Activated CD4-positive, alpha-beta T cell treated with anti-CD3 and anti-CD28 coated beads, Interleukin-2, amount 50 U/mL, for 1 hour (primary cell): ENCODE data around the gene C12orf57.
"Not testable (repeated sequence)": the region's sequence is repeated elsewhere in the genome, so short reads cannot be mapped to it uniquely, and the experiment has no call there.

Experiments used
- DNase-seq: peaks from one replicate; pipeline ENCODE4 v3.0.0-alpha.2; 2020

C12orf57 gene, protein sequence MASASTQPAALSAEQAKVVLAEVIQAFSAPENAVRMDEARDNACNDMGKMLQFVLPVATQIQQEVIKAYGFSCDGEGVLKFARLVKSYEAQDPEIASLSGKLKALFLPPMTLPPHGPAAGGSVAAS

DNA sequence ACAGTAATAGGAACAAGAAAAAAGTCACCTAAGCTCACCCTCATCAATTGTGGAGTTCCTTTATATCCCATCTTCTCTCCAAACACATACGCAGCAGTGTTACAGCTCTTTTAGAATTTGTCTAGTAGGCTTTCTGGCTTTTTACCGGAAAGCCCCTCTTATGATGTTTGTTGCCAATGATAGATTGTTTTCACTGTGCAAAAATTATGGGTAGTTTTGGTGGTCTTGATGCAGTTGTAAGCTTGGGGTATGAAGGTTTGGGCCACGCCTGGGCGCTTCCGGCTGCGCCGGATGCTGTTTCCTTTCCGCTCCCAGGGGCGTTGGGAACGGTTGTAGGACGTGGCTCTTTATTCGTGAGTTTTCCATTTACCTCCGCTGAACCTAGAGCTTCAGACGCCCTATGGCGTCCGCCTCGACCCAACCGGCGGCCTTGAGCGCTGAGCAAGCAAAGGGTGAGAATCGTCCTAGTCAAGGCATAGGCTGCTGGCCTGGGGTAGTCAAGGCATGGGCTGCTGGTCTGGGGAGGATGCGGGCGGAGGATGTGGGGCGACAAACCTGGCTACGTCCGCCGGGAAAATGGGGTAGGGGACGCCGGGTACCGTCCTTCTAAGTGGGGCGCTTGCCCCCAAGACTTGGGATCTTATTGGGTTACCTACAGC is at the start of gene C12orf57, which contains the start of gene RNU7-1:
C12orf57 (plus strand) TSS at position 301 of the 659 bp plus-strand sequence; CDS start at position 401, 100 bp downstream.
RNU7-1 (plus strand) TSS at position 95 of the 659 bp plus-strand sequence.
- peak; percentile 60 for DNase-seq

DNA sequence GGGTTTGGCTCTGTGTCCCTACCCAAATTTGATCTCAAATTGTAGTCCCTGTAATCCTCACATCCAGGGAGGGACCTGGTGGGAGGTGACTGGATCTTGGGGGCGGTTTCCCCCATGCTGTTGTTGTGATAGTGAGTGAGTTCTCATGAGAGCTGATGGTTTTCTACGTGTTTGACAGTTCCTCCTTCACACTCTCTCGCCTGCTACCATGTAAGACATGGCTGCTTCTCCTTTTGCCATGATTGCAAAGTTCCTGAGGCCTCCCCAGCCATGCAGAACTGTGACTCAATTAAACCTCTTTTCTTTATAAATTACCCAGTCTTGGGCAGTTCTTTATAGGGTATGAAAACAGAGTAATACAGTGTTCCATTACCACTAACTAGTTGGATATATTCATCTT is 49.5 kb upstream of the C12orf57 start:
- DNase-seq: no peak

DNA sequence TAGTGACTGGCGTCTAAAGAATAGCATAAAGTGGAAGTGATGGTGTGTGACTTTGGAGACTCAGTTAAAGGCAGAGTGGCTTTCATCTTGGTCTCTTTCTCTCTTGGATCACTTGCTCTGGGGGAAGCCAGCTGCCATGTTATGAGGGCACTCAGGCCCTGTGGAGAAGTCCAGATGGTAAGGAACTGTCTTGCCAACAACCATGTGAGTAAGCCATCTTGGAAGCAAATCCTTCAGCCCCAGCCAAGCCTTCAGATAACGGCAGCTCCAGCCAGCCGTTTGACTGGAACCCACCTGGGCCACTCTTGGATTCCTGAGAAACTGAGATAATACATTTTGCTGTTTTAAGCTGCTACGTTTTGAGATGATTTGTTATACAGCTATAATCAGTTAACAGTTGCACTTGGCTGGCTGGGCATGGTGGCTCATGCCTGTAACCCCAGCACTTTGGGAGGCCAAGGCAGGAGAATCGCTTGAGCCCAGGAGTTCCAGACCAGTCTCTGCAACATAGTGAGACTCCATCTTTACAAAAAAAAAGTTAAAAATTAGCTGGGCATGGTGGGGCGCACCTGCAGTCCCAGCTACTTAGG is 46.9 kb upstream of the C12orf57 start:
- no peak for DNase-seq

DNA sequence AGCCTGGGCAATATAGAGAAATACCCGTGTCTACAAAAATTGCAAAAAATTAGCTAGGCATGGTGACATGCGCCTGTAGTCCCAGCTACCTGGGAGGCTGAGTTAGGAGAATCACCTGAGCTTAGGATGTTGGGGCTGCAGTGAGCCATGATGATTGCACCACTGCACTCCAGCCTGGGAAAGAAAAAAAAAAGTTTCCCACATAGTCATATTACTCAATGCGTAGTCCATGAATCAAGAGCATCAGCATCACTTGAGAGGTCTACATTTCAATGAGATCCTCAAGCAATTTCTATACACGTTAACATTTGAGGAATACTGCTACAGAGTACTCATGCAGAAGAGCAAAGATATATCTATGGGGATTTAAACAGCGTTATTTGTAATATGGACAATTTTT is 44.4 kb upstream of the C12orf57 start:
- no peak for DNase-seq

DNA sequence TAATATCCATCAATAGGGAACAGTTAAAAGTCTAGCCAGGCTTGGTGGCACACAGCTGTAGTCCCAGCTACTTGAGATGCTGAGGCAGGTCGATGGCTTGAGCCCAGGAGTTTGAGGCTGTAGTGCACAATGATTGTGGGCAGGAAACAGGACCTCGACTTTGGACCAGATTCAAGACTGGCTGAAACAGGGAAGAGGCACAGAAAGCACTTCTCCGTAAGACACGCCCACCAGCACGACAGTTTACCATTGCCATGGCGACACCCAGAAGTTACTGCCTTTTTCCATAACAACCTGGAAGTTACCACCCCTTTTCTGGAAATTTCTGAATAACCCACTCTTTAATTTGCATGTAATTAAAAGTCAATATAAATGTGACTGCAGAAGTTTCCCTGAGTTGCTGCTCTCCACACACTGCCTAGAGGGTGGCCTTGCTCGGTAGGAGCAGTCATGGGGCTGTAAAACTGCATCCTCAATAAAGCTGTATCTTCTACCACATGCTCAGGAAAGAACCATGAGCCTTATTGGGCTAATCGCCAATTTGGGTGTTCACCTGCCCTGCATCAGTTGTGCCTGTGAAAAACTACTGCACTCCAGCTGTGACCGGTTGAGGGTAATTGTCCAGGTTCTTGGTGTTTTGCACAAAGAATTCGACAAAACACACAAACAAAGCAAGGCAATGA is 43.8 kb upstream of the C12orf57 start:
- DNase-seq: no peak

DNA sequence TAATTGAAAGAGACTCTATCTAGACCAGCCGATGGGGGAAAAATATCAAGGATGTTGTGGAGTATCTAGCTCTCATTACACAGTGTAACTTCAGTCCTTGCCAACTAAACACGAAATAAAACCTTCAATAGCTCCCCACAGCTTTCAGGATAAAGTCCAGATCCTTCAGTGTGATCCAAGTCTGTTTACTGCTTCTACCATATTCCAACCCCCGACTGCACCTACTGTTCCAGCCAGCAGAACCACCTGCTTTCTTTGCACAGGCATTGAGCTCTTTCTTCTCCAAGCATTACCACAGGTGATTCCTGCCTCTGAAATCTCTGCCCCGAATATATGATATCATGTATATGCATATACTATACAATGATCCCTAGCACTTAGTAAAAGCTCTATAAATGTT is 41.4 kb upstream of the C12orf57 start:
- DNase-seq: no peak

DNA sequence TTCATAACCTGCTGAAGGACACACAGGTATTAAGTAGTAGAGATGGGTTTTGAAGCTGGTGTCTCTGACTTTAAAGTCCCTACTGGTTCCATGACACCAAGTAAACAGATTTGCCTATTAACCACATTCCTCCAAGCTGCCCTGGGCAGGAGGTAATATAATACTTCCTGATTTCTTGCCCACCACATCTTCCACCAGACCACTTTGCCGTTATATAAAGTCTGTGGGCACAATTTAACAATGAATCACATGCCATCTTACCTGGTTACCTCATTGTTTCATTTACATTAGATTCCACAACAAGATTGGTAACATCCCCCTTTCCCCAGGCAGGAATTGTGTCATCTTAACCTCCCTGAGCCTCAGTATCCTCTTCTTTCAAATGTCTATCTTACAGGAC is 40.1 kb upstream of the C12orf57 start:
- no peak for DNase-seq

DNA sequence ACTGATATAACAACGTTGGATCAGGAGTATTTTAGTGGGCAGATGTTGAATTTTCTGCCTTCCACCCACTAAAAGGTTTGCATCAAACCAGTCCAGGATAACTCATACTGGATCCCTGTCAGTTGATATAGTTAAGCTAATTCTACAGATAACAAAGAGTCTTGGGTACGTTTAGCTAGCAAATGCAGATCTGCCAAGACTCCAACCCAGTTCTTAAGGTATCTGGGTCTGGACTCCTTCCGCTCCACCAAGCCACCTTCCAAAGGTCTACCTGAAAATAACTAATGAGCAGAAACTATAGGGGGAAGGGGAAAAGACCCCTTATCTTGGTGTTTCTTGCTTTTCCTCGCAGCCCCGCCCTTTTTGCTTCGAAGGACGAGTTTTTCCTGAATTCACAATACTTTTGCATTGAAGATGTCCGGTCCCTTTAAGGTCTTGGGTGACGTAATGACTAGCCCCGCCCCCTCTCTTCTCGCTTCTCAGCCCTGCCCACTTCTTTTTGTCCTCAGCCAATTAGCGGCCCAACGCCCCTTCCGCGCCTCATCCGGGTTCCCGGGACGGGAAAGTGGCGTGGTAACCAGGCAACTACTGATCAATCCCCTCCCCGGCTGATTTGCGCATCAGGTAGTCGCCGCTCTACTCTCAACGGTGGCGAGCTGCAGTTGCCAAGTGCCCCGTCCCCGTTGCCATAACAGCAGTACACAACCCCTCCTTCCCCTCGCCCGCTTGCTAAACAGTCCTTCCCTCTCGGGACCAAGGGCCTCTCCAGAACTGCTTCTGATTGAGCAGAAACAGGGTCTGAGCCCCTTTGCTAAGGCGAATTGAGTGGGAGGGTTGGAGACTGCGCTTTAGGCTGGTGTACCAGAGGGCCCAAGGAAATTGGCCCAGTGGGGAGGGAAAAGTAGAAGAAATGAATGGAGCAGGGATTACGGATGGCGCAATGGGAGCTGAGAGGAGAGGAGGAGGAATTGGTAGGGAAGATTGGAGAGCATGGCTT is 39.2 kb upstream of the C12orf57 start, which contains the start of gene LRRC23:
LRRC23 (plus strand) TSS at position 543 of the 997 bp plus-strand sequence. CDS start 812 bp downstream, outside the sequence.
- DNase-seq: peak; percentile 98

DNA sequence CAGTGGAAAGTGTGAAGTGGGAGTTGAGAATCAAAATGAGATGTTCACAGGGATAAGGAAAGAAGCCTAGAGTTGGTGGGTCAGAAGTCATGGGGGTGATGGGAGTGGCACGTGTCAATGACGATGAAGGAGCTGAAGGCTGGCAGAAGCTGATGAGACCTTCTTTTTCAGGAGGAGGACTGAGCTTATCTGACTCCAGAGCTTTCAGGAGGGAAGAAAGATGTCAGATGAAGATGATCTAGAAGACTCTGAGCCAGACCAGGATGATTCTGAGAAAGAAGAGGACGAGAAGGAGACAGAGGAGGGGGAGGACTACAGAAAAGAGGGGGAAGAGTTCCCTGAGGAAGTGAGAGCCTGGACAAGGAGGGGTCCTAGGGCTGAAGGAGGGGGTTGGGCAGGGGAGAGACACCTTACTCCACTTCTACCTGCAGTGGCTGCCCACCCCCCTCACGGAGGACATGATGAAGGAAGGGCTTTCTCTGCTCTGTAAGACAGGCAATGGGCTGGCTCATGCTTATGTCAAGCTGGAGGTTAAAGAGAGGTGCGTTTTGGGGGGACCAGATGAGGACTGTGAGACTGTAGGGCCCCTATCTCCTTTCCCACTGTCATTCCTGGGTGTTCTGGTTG is 38.3 kb upstream of the C12orf57 start:
- DNase-seq: no peak

DNA sequence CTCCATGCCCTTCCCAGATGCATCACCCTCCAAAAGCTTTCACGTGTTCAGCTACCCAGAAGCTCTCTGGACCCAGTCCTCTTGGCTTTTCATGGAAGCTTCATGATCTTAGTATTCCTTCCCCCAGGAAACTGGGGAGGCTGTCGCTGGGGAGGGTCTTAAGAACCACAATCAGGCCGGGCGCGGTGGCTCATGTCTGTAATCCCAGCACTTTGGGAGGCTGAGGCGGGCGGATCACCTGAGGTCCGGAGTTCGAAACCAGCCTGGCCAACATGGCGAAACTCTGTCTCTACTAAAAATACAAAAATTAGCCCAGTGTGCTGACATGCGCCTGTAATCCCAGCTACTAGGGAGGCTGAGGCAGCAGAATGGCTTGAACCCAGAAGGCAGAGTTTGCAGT is 35.7 kb upstream of the C12orf57 start:
- not testable (repeated sequence) for DNase-seq

DNA sequence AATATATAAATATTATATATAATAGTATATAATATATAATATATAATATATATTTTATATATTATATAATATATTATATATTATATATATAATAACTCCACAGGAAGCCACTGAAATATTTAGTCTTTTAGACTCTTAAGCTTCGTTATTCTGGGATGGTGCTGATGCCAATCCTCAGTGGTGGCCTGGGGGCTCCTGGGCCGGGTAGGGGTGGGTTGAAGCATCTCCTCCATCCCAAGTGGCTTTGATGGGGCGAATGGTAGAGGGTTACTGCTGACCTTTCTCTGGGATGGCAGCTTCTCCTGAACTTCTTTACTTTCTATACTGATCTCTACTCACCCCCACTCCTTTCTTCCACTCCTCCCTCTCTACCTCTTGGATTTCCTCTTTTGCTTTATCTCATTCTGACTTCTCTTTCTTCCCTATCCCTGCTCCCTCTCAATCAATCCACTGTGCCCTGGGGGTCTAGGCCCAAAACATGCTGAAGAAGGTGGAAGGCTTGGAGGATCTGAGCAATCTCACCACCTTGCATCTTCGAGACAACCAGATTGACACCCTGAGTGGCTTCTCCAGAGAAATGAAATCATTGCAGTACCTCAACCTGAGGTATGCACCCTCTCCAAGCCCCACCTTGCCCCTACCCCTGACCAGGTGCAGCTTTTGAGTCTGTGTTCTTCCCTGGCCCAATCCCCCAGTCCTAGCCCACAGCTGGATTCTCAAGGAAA is 34.2 kb upstream of the C12orf57 start:
- DNase-seq: no peak

DNA sequence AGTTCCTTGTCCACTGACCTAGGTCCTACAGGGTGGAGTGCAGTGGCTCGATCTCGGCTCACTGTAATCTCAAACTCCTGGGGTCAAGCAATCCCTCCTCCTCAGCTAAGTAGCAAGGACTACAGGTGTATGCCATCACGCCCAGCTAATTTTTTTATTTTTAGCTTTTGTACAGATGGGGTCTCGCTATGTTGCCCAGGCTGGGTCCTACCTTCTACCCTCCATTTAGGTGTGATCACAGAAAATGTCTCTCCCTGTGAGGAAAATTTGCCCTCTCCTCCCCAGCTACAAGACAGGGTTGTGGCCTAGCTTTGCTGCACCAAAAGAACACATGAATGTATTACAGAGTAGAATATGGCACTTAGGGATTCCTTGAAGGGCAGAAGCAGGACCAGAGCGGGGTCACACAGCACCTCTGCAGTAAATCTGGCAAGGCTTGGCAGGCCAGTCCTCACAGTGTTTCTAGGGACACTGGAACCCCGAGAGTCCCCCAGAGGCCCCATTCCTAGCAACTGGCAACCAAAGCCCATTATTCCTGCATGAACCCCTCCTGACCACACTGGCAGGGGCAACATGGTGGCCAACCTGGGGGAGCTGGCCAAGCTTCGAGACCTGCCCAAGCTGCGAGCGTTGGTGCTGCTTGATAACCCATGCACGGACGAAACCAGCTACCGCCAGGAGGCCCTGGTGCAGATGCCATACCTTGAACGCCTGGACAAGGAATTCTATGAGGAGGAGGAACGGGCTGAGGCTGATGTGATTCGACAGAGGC is 31.5 kb upstream of the C12orf57 start:
- DNase-seq: no peak

DNA sequence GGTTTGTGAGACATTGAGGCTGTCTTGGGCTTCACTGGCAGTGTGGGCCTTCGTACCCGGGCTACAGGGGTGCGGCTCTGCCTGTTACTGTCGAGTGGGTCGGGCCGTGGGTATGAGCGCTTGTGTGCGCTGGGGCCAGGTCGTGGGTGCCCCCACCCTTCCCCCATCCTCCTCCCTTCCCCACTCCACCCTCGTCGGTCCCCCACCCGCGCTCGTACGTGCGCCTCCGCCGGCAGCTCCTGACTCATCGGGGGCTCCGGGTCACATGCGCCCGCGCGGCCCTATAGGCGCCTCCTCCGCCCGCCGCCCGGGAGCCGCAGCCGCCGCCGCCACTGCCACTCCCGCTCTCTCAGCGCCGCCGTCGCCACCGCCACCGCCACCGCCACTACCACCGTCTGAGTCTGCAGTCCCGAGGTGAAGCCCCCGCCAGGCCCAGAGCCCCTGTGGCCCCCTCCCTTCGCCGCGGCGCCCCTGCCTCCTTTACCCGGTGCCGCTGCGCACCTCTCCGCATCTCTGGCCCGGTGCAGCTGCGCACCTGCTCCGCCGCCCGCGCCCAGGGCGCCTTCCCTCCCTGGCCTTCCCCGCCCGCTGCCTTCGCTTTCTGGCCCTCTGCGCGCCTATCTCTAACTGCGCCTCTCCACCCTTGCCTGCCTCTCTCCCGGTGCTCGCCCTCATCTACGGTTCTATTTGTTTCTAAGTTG is 29.4 kb upstream of the C12orf57 start, which contains the start of gene ENO2:
ENO2 (plus strand) TSS at position 335 of the 701 bp plus-strand sequence. CDS start 1,253 bp downstream, outside the sequence.
- DNase-seq: peak; percentile 88

DNA sequence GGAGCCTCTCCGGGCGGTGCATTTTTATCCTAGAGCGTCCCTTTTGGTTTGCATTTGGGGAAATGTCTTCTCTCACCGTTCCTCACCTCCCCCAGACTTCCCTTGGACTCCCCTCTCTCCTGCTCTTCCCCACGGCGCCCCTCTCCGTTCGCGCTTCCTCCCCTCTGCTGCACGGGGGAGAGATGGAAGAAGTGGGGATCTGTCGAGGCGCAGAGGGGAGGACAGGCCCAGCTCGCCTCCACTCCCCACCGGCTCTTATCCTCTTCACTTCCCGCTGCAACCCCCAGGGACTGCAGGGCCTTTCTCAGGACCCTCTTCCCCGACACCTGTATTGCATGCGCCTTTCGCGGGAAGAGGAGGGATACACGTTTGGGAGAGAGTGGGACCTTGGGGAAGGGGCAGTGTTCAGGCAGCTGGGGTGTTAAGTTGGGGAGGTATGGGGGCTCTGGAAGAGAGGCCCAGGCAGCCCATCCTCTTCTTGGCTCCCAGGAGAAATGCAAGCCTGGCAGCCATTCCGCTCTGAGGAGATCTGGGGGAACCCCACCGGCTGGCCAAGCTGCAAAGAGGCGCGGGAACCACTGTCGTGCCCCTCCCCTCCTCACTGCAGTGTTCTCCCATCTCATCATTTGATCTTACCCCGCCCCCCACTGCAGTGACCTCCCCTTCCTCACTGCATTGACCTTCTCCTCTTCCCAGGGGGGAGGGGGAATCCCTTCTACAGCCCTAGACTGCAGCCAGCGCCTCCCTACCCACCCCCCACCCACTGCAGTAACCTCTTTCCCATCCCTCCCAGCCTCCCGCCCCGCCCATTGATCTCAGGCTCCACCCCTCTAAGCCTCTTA is 28.7 kb upstream of the C12orf57 start:
- no peak for DNase-seq

DNA sequence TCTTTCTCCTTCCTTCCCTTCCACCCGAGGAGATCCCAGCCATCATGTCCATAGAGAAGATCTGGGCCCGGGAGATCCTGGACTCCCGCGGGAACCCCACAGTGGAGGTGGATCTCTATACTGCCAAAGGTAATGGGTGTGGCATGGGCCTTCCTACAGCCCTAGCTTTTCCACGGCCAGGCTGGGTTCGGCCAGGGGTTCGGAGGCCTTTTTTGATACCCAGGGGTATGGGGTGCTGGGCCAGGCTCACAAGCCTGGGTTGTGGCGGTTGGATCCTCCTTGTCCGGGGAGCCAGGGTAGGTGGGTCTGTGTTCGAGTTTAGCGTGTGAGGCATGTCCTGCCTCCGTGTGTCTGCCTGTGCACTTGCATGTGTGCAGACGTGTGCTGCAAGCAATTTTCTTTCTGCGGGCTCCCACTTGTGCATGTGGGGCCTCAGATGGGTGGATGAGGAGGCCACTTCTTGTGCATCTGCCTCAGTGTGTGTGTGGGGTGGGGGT is 28.0 kb upstream of the C12orf57 start:
- no peak for DNase-seq

DNA sequence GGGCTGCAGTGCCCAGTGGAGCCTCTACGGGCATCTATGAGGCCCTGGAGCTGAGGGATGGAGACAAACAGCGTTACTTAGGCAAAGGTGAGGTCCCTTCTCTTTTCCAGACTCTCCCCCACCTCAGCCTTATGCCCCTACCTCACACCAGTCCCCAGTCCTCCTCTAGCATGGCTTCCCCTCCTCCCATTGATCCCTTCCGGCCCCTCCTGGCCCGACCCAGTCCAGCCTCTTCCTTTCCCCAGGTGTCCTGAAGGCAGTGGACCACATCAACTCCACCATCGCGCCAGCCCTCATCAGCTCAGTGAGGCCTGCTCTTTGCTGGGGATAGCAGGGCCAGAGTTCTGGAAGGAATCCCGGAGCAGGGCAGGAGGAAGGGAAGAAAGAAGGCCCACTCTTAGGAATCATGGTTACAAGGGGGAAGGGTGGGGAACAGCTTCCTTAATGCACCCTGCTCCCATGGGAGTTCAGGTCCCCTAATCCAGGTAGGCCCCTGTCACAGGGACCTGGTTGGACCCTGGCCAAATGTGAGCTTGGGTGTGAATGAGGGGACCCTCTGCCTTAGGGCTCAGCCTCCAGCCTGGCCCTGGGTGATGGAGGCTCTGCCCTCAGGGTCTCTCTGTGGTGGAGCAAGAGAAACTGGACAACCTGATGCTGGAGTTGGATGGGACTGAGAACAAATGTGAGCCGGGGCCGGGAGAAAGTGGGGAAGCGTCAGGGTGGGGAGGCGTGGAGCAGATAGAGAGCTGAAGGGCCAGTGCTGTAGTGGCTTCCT is 27.2 kb upstream of the C12orf57 start:
- DNase-seq: no peak

DNA sequence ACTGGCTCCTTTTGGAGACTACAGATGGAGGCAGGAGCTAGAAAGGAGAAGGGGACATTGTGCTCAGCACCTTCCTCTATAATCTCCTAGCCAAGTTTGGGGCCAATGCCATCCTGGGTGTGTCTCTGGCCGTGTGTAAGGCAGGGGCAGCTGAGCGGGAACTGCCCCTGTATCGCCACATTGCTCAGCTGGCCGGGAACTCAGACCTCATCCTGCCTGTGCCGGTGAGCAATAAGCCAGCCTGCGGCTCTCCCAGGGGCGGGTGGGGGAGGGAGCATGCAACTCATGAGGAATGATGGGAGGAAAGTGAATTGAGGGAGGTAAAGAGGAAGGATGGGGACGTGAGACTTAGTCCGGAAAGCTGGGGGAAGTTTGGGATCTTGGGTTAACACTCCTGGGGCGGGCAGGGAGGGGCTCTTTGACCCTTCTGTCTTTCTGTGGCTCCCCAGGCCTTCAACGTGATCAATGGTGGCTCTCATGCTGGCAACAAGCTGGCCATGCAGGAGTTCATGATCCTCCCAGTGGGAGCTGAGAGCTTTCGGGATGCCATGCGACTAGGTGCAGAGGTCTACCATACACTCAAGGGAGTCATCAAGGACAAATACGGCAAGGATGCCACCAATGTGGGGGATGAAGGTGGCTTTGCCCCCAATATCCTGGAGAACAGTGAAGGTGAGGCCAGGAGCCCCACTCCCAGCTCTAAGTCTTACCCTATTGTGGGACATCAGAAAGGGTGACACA is 26.2 kb upstream of the C12orf57 start:
- no peak for DNase-seq
